Smooth muscle cell (in vitro differentiated cells): ENCODE results near the gene STOX2. TPM values are rescaled to one million over a fixed set of nuclear protein-coding genes. Genes with fewer than 3 reads are reported as not detected.

ENCODE experiments used
- DNase-seq: peaks from one replicate; lab custom pipeline; 2025; ENCODE audit not compliant: unreplicated experiment; lab: John Stamatoyannopoulos, UW
- H2AFZ ChIP-seq: fragments of 200-600 bp; sonication (generic); 2 replicates; pipeline ENCODE4 v1.6.0; 2016; ENCODE audit warnings: antibody characterized with exemption, low read depth, mild to moderate bottlenecking
- H3F3A ChIP-seq: fragments of 200-600 bp; sonication (generic); 2 replicates; pipeline ENCODE4 v1.6.0; 2017; ENCODE audit warnings: antibody characterized with exemption, low read depth
- H3K27ac ChIP-seq: fragments of 200-600 bp; sonication (generic); 2 replicates; pipeline ENCODE4 v1.5.1; 2016; ENCODE audit warnings: low read depth, mild to moderate bottlenecking
- H3K27me3 ChIP-seq: fragments of 200-600 bp; sonication (generic); 2 replicates; pipeline ENCODE4 v1.6.1; 2016; ENCODE audit warnings: low read depth, mild to moderate bottlenecking
- H3K36me3 ChIP-seq: fragments of 200-600 bp; sonication (generic); 2 replicates; pipeline ENCODE4 v1.5.1; 2016; ENCODE audit warnings: low read depth
- H3K4me1 ChIP-seq: fragments of 200-600 bp; sonication (generic); 2 replicates; pipeline ENCODE4 v1.5.1; 2016; ENCODE audit warnings: low read depth
- H3K4me2 ChIP-seq: fragments of 200-600 bp; sonication (generic); 2 replicates; pipeline ENCODE4 v1.6.0; 2016; ENCODE audit warnings: mild to moderate bottlenecking
- H3K4me3 ChIP-seq: fragments of 200-600 bp; sonication (generic); 2 replicates; pipeline ENCODE4 v1.5.1; 2016; ENCODE audit warnings: mild to moderate bottlenecking
- H3K79me2 ChIP-seq: fragments of 200-600 bp; sonication (generic); 2 replicates; pipeline ENCODE4 v1.6.0; 2016; ENCODE audit warnings: low read depth, mild to moderate bottlenecking
- H3K9ac ChIP-seq: fragments of 200-600 bp; sonication (generic); 2 replicates; pipeline ENCODE4 v1.6.0; 2016; ENCODE audit warnings: low read depth
- H3K9me3 ChIP-seq: fragments of 200-600 bp; sonication (generic); replicated peaks from 2 replicates; pipeline ENCODE4 v1.5.1; 2016; ENCODE audit warnings: low read depth
- H4K20me1 ChIP-seq: fragments of 200-600 bp; sonication (generic); 2 replicates; pipeline ENCODE4 v1.6.0; 2016; ENCODE audit warnings: low read depth
- CTCF ChIP-seq: fragments of 200-600 bp; sonication (generic); IDR thresholded peaks from 2 replicates; pipeline ENCODE4 v1.5.1; 2017; ENCODE audit warnings: borderline replicate concordance, mild to moderate bottlenecking, antibody characterized with exemption; ENCODE audit not compliant: insufficient read depth, poor library complexity, severe bottlenecking
- WGBS: methylation state at CpG from one replicate; pipeline ENCODE4 v1.1.7; 2016; ENCODE audit warnings: low lambda C conversion rate; 5-methylcytosine and 5-hydroxymethylcytosine counted together
- polyA plus RNA-seq: library from polyadenylated mRNA; unstranded; fragments of >200 nt; fragmentation: Nextera tagmentation; extraction: Ambion mirVana; gene quantifications from 2 replicates; pipeline ENCODE4 v1.2.1, GENCODE V29; 2016
- total RNA-seq: library from RNA; depleted of rRNA; stranded (reverse); fragments of >200 nt; gene quantifications from 2 replicates; pipeline ENCODE4 v1.2.3, GENCODE V29; 2014

Gene STOX2
- total and polyA plus RNA-seq, 2 experiments from 2014 or later: 1.3 to 4.2 TPM

- no peak overlapping the region for H2AFZ ChIP-seq
- no peak overlapping the region for H3K4me3 ChIP-seq
- DNase-seq: no peak
- peaks cover 12% of the 10 kb centered on the region for H3K4me1 ChIP-seq
- no peaks in the 10 kb centered on the region for H4K20me1 ChIP-seq
- no peaks in the 10 kb centered on the region for H3K27me3 ChIP-seq
- H3K9me3 ChIP-seq: no peaks in the 10 kb centered on the region
- no peak overlapping the region for H3K9ac ChIP-seq
- no peak for TF ChIP-seq CTCF
- WGBS: 85% methylated on average over 14 of the region's 14 CpGs
- H3K36me3 ChIP-seq: no peaks in the 10 kb centered on the region
- H3K4me2 ChIP-seq: no peak overlapping the region
- no peaks in the 10 kb centered on the region for H3K79me2 ChIP-seq
- no peak overlapping the region for H3K27ac ChIP-seq
- H3F3A ChIP-seq: no peaks in the 10 kb centered on the region
These were observed 47.0 kb upstream of the STOX2 start for GRCh38 chr4:183858011-183858615.

- Histone ChIP-seq H3K79me2 (no peaks in the 10 kb centered on the region), H3K36me3 (no peaks in the 10 kb centered on the region), H3F3A (no peaks in the 10 kb centered on the region), H4K20me1 (no peaks in the 10 kb centered on the region), H3K27ac (no peak overlapping the region), H2AFZ (no peak overlapping the region), H3K9me3 (no peaks in the 10 kb centered on the region), H3K4me1 (peaks cover 12% of the 10 kb centered on the region), H3K4me3 (no peak overlapping the region), H3K4me2 (no peak overlapping the region), H3K9ac (no peak overlapping the region), H3K27me3 (no peaks in the 10 kb centered on the region)
- no peak for DNase-seq
- TF ChIP-seq CTCF: no peak
- WGBS: 83% methylated on average over 2 of the region's 2 CpGs
These were observed 45.0 kb upstream of the STOX2 start for GRCh38 chr4:183860119-183860518.

- no peak overlapping the region for H3K27ac ChIP-seq
- no peak for TF ChIP-seq CTCF
- WGBS: 90% methylated on average over 10 of the region's 10 CpGs
These were observed 44.4 kb upstream of the STOX2 start for GRCh38 chr4:183860731-183861130.

GRCh38 chr4:183861426-183861825, 43.7 kb upstream of the STOX2 start:
- Histone ChIP-seq H3K9me3 (no peaks in the 10 kb centered on the region), H2AFZ (no peak overlapping the region), H3K27ac (no peak overlapping the region), H3K4me1 (peaks cover 12% of the 10 kb centered on the region), H3K79me2 (no peaks in the 10 kb centered on the region), H3K4me2 (no peak overlapping the region), H3F3A (no peaks in the 10 kb centered on the region), H3K4me3 (no peak overlapping the region), H3K9ac (no peak overlapping the region), H4K20me1 (no peaks in the 10 kb centered on the region), H3K27me3 (no peaks in the 10 kb centered on the region), H3K36me3 (no peaks in the 10 kb centered on the region)
- WGBS: 98% methylated on average over 13 of the region's 13 CpGs
- TF ChIP-seq CTCF: no peak
- no peak for DNase-seq

More at GRCh38 chr4:183860731-183861130, 44.4 kb upstream of the STOX2 start:
- Histone ChIP-seq H3K4me1 (peaks cover 12% of the 10 kb centered on the region), H3F3A (no peaks in the 10 kb centered on the region), H3K9ac (no peak overlapping the region), H2AFZ (no peak overlapping the region), H3K36me3 (no peaks in the 10 kb centered on the region), H3K9me3 (no peaks in the 10 kb centered on the region), H3K27me3 (no peaks in the 10 kb centered on the region), H3K4me3 (no peak overlapping the region), H3K79me2 (no peaks in the 10 kb centered on the region), H4K20me1 (no peaks in the 10 kb centered on the region), H3K4me2 (no peak overlapping the region)
- DNase-seq: no peak
